Type B pancreatic cell (in vitro differentiated cells): ENCODE data around the gene NAXD. TPM values are rescaled to one million over a fixed set of nuclear protein-coding genes. Genes with fewer than 3 reads are reported as not detected.
A peak's percentile ranks its signal among the peaks of the same experiment; 100 is the strongest.

Source experiments
- DNase-seq: peaks from one replicate; pipeline ENCODE4 v3.0.0; 2021; ENCODE audit warnings: mixed read lengths; ENCODE audit not compliant: unreplicated experiment; ENCODE audit errors: extremely low spot score
- H3K27ac Mint-ChIP-seq: 2 replicates; pipeline ENCODE4 v1.8.0; 2021; ENCODE audit warnings: mild to moderate bottlenecking, mixed read lengths
- H3K27me3 Mint-ChIP-seq: 2 replicates; pipeline ENCODE4 v1.8.0; 2021; ENCODE audit warnings: mixed read lengths
- H3K36me3 Mint-ChIP-seq: 2 replicates; pipeline ENCODE4 v1.8.0; 2021; ENCODE audit warnings: mixed read lengths
- H3K4me1 Mint-ChIP-seq: one replicate; pipeline ENCODE4 v1.8.0; 2021; ENCODE audit warnings: mixed read lengths; ENCODE audit not compliant: unreplicated experiment
- H3K4me3 Mint-ChIP-seq: 2 replicates; pipeline ENCODE4 v1.8.0; 2021; ENCODE audit warnings: mild to moderate bottlenecking, mixed read lengths
- H3K9me3 Mint-ChIP-seq: 2 replicates; pipeline ENCODE4 v1.8.0; 2021; ENCODE audit warnings: mixed read lengths
- total RNA-seq: library from RNA; stranded (reverse); gene quantifications from 2 replicates; pipeline ENCODE4 v1.2.1, GENCODE V29; 2021; ENCODE audit warnings: low replicate concordance
- TF ChIP-seq, protein P1 (sequence below): fragments of 200-600 bp; sonication (generic); conservative IDR thresholded peaks from 2 replicates; pipeline ENCODE4 v1.5.0; 2021; ENCODE audit warnings: antibody characterized with exemption, mild to moderate bottlenecking

NAXD gene
- total RNA-seq, 1 donor from 2014 or later = 39.5 TPM

DNA sequence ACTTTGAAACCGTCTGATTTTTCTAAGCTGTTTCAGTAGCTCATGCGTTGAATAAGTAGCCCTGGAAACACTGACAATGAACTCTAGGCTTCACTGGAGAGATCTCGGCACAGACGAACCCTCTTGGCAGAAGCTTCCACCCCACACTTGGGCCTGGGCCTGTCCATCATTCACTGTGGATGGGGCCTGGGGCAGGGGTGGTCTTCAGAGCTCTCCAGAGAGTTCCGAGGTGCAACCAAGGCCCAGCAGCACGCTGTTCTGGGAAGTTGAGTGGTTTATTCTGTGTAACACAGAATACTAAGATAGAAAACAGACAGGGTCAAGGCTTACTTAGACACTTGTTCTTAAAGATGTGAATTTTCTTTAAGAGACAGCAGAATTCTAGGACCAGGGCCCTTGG, 21.9 kb downstream of the NAXD start:
- H3K4me3 Mint-ChIP-seq = no peak overlapping the region
- H3K36me3 Mint-ChIP-seq = peaks cover 30% of the 10 kb centered on the region
- TF ChIP-seq, protein P1, sequence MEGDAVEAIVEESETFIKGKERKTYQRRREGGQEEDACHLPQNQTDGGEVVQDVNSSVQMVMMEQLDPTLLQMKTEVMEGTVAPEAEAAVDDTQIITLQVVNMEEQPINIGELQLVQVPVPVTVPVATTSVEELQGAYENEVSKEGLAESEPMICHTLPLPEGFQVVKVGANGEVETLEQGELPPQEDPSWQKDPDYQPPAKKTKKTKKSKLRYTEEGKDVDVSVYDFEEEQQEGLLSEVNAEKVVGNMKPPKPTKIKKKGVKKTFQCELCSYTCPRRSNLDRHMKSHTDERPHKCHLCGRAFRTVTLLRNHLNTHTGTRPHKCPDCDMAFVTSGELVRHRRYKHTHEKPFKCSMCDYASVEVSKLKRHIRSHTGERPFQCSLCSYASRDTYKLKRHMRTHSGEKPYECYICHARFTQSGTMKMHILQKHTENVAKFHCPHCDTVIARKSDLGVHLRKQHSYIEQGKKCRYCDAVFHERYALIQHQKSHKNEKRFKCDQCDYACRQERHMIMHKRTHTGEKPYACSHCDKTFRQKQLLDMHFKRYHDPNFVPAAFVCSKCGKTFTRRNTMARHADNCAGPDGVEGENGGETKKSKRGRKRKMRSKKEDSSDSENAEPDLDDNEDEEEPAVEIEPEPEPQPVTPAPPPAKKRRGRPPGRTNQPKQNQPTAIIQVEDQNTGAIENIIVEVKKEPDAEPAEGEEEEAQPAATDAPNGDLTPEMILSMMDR = no peak
- no peaks in the 10 kb centered on the region for H3K27me3 Mint-ChIP-seq
- DNase-seq = no peak
- no peaks in the 10 kb centered on the region for H3K4me1 Mint-ChIP-seq
- no peaks in the 10 kb centered on the region for H3K9me3 Mint-ChIP-seq
- H3K27ac Mint-ChIP-seq = no peak overlapping the region

DNA sequence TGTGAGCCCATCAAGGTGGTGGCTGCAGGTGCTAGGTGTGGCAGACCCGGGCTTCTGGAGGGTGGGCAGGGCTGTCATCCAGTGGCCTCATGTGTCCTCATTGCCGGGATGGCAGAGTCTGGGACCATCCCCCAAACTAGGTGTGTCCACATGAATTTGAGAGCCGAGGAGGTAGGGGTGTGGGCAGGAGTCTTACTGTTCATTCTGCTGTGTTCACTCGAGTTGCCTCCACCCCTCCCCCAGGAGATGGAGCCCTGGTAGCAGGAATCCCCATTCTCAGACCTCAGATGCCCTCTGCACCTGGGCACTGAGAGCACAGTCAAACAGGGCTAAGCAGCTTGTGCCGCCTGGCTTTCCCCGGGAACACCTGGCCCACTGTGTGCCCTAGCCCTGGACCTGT, 22.4 kb downstream of the NAXD start:
- H3K36me3 Mint-ChIP-seq = peaks cover 28% of the 10 kb centered on the region
- TF ChIP-seq, protein P1 = no peak
- no peak overlapping the region for H3K4me3 Mint-ChIP-seq
- no peaks in the 10 kb centered on the region for H3K9me3 Mint-ChIP-seq
- no peak overlapping the region for H3K27ac Mint-ChIP-seq
- H3K27me3 Mint-ChIP-seq = no peaks in the 10 kb centered on the region
- no peak for DNase-seq
- H3K4me1 Mint-ChIP-seq = peaks cover 2% of the 10 kb centered on the region

DNA sequence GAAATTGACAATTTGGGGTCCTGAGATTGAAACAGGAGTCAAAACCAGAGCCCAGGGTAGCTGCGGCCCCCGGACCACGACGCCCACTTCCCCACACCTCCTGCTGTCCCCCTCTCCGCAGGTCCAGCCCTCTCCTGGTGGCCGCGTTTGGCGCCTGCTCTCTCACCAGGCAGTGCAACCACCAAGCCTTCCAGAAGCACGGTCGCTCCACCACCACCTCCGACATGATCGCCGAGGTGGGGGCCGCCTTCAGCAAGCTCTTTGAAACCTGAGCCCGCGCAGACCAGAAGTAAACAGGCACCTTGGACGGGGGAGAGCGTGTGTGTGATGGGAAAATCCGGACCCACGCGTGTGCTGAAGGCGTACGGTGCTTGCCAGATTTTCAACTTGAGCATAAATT, 22.9 kb downstream of the NAXD start:
- DNase-seq = no peak
- H3K27ac Mint-ChIP-seq = no peak overlapping the region
- TF ChIP-seq, protein P1 = no peak
- H3K9me3 Mint-ChIP-seq = no peaks in the 10 kb centered on the region
- H3K4me3 Mint-ChIP-seq = no peak overlapping the region
- H3K4me1 Mint-ChIP-seq = peaks cover 7% of the 10 kb centered on the region
- no peaks in the 10 kb centered on the region for H3K27me3 Mint-ChIP-seq
- H3K36me3 Mint-ChIP-seq = peaks cover 31% of the 10 kb centered on the region

DNA sequence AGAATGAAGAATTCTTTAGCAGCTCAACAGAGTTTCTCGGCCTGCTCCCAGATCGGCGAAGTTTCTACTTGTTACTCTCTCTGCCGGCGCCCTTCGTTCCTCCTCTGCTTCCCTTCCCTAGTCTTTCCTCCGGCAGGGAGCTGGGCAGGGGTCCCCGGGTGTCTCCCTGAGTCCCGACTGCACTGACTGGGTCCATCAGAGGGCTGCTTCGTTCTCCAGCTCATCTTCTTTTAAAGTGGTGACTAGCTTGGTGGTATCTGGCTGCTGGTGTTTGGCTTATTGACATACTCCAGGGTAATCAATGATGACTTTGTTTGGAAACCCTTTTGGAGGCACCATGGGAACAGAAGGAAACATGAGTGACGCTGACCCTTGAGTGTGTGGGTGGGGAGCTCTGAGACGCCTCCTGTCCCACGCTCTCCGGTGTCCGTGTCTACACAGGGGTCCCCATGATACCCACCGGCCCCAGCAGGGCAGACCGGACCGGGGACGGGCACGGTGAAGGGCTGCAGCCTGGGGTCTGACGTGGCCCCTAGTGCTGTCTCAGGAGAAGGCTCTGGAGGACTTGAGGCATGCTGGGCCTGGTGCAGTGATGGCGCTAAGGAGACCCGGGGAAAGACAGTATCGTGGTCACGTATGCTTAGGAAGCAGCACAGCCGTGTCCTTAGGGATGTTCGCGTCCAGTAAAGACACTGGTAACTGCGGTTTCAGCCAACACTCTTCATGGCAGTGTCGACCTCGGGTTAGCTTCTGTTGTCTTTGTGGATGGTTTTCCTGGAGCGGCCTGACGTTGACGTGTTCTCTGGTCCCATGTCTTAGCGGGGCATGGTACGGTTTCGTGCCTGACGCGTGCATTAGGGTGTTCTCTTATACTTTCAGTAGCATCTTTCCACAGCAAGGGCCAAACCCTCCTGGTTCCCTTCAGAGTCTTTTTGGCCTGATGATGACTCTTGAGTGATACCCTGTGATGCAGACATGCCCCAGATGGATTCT, 23.8 kb downstream of the NAXD start:
- H3K27me3 Mint-ChIP-seq = no peaks in the 10 kb centered on the region
- DNase-seq = no peak
- H3K36me3 Mint-ChIP-seq = peaks cover 26% of the 10 kb centered on the region
- no peaks in the 10 kb centered on the region for H3K9me3 Mint-ChIP-seq
- no peak overlapping the region for H3K27ac Mint-ChIP-seq
- no peak overlapping the region for H3K4me3 Mint-ChIP-seq
- TF ChIP-seq, protein P1 = no peak
- peaks cover 10% of the 10 kb centered on the region for H3K4me1 Mint-ChIP-seq

DNA sequence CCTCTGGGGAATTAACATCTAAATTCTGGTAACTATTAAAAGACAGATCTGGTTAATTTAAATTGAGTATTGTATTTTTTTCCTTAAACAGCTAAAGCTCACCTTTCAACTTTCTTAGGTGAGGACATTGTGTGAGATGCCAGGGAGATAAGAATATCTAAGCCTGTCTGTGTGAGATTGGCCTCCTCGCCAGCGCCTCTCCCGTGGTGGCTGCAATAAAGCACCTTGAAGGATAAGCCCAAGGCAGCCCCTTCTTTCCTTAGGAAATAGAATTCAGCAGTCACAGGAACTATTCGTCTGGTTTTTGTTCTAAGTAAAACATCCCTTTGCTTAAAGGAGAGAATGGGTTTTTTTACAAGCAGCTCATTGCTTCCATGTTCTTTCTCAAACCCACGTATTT, 24.6 kb downstream of the NAXD start:
- Mint-ChIP-seq H3K27ac (peak overlapping the region; percentile 29), H3K36me3 (peaks cover 25% of the 10 kb centered on the region), H3K27me3 (no peaks in the 10 kb centered on the region), H3K4me1 (peaks cover 10% of the 10 kb centered on the region), H3K4me3 (no peak overlapping the region), H3K9me3 (no peaks in the 10 kb centered on the region)
- DNase-seq = no peak
- TF ChIP-seq, protein P1 = no peak
